Endothelial cell of umbilical vein (primary cell): ENCODE results near the gene KCNK1. TPM values are rescaled to one million over a fixed set of nuclear protein-coding genes. Genes with fewer than 3 reads are reported as not detected.

Experiments
- BruUV-seq: library from RNA; stranded (reverse); fragments of 400-500 nt; replicated peaks from 2 replicates; lab custom pipeline; 2021; lab: Mats Ljungman, UMichigan
- CTCF ChIA-PET: fragments of 300-600, 350-600 bp; sonication (Branson Sonifier 250); formaldehyde crosslinking; loops from one replicate; lab custom pipeline; 2021; ENCODE audit warnings: antibody characterized with exemption, inconsistent platforms; lab: Charles Lee
- POLR2A ChIA-PET: fragments of 300-600, 350-600 bp; sonication (Branson Sonifier 250); formaldehyde crosslinking; loops from one replicate; lab custom pipeline; 2021; ENCODE audit warnings: antibody characterized with exemption, inconsistent platforms; lab: Charles Lee
- DNase-seq: peaks from one replicate; pipeline ENCODE4 v3.0.0-alpha.2; 2011; ENCODE audit warnings: low read depth, low spot score
- FAIRE-seq: peaks from 2 replicates; lab custom pipeline; 2011; peaks lifted over from hg19 to GRCh38; lab: Jason Lieb, UNC
- H2AFZ ChIP-seq: 2 replicates; pipeline ENCODE4 v1.6.0; 2012; ENCODE audit warnings: low read depth, low read length, control low read depth, inconsistent platforms
- H3K27ac ChIP-seq: 2 replicates; pipeline ENCODE4 v1.5.1; 2011; ENCODE audit warnings: low read depth, mild to moderate bottlenecking, control low read depth, low read length, moderate library complexity; ENCODE audit not compliant: insufficient read depth
- H3K27me3 ChIP-seq, 2 experiments: 2 replicates each; pipeline versions ENCODE4 v1.6.0 to v1.6.1; 2011; ENCODE audit warnings: low read length in 2 of 2, mixed read lengths in 1 of 2; ENCODE audit not compliant: control insufficient read depth in 2 of 2, insufficient read depth in 2 of 2
- H3K36me3 ChIP-seq, 2 experiments: 2 replicates in 1 of 2; 3 replicates in 1 of 2; pipeline ENCODE4 v1.5.1; 2011; ENCODE audit warnings: low read length in 2 of 2, mild to moderate bottlenecking in 1 of 2, moderate library complexity in 1 of 2; ENCODE audit not compliant: control insufficient read depth in 2 of 2, insufficient read depth in 2 of 2; ENCODE audit errors: extremely low read depth in 1 of 2
- H3K4me1 ChIP-seq: 3 replicates; pipeline ENCODE4 v1.5.1; 2011; ENCODE audit warnings: mild to moderate bottlenecking, low read length; ENCODE audit not compliant: control insufficient read depth, insufficient read depth; ENCODE audit errors: extremely low read depth
- H3K4me2 ChIP-seq: 2 replicates; pipeline ENCODE4 v1.6.1; 2011; ENCODE audit warnings: low read length, control low read depth, mixed read lengths; ENCODE audit not compliant: insufficient read depth
- H3K4me3 ChIP-seq, 3 experiments: fragments of 200-600 bp in 1 of 3; sonication (generic), shearing (Covaris generic) in 1 of 3; replicated peaks in 1 of 3; 2 replicates each; pipeline ENCODE4 v1.5.1; 2011 to 2016; ENCODE audit warnings: control low read depth in 3 of 3, low read length in 3 of 3, mild to moderate bottlenecking in 2 of 3, inconsistent platforms in 1 of 3, low read depth in 1 of 3, moderate library complexity in 1 of 3; ENCODE audit not compliant: insufficient read depth in 1 of 3
- H3K79me2 ChIP-seq: 2 replicates; pipeline ENCODE4 v1.6.0; 2012; ENCODE audit warnings: low read length, inconsistent platforms; ENCODE audit not compliant: control insufficient read depth, insufficient read depth
- H3K9ac ChIP-seq: replicated peaks from 2 replicates; pipeline ENCODE3; 2011; ENCODE audit warnings: low read length, control low read depth; ENCODE audit not compliant: insufficient read depth; ENCODE audit errors: extremely low read depth
- H3K9me1 ChIP-seq: replicated peaks from 3 replicates; pipeline ENCODE4 v1.6.0; 2011; ENCODE audit warnings: mild to moderate bottlenecking, low read length; ENCODE audit not compliant: control insufficient read depth, insufficient read depth; ENCODE audit errors: extremely low read depth
- H3K9me3 ChIP-seq: replicated peaks from 2 replicates; pipeline ENCODE4 v1.5.1; 2012; ENCODE audit warnings: low read length, inconsistent platforms; ENCODE audit not compliant: control insufficient read depth, insufficient read depth
- H4K20me1 ChIP-seq: replicated peaks from 2 replicates; pipeline ENCODE3; 2011; ENCODE audit warnings: mild to moderate bottlenecking, low read length; ENCODE audit not compliant: control insufficient read depth, insufficient read depth; ENCODE audit errors: extremely low read depth
- EZH2 ChIP-seq: IDR thresholded peaks from 2 replicates; pipeline ENCODE4 v1.6.1; 2012; ENCODE audit warnings: borderline replicate concordance, low read depth, mild to moderate bottlenecking, moderate library complexity, low read length, inconsistent platforms; ENCODE audit not compliant: severe bottlenecking
- FOS ChIP-seq: IDR thresholded peaks from 2 replicates; pipeline ENCODE4 v1.6.1; 2011; ENCODE audit warnings: mild to moderate bottlenecking, low read length, moderate library complexity, borderline replicate concordance; ENCODE audit not compliant: insufficient read depth
- GATA2 ChIP-seq: IDR thresholded peaks from 2 replicates; pipeline ENCODE4 v1.7.0; 2011; ENCODE audit warnings: low read depth, mild to moderate bottlenecking, moderate library complexity, mixed read lengths, low read length; ENCODE audit not compliant: insufficient read length, insufficient read depth
- JUN ChIP-seq: IDR thresholded peaks from 2 replicates; pipeline ENCODE4 v1.6.1; 2011; ENCODE audit warnings: borderline replicate concordance, low read depth; ENCODE audit not compliant: insufficient read length, insufficient read depth
- MYC ChIP-seq: IDR thresholded peaks from one replicate; pipeline ENCODE4 v1.6.1; 2011; ENCODE audit warnings: mild to moderate bottlenecking, low read depth, low read length
- POLR2A ChIP-seq: IDR thresholded peaks from 2 replicates; pipeline ENCODE4 v1.6.1; 2012; ENCODE audit warnings: low read depth, mild to moderate bottlenecking, control low read depth, low read length
- POLR2AphosphoS5 ChIP-seq: IDR thresholded peaks from 2 replicates; pipeline ENCODE4 v1.6.1; 2012; ENCODE audit warnings: low read depth, mild to moderate bottlenecking, control low read depth, low read length, moderate library complexity; ENCODE audit not compliant: insufficient read depth
- dilution Hi-C: fragments of 300-500 bp; cut with MboI; formaldehyde crosslinking; loops from one replicate; pipeline ENCODE4 v1.15.0; 2019; ENCODE audit warnings: low sequenced_read_pairs; ENCODE audit not compliant: extremely low pct_ligation_motif_present
- intact Hi-C: fragments of 100-400 bp; cut with micrococcal nuclease; formaldehyde crosslinking; loops from one replicate; pipeline ENCODE4 v1.10.0; 2022
- polyA plus RNA-seq, 4 experiments: library from polyadenylated mRNA; depleted of rRNA in 3 of 4; stranded (reverse) in 3 of 4; unstranded in 1 of 4; fragments of >200 nt; gene quantifications; 2 replicates each; pipeline versions ENCODE4 v1.2.1 to v1.2.3, GENCODE V29; 2011 to 2012; ENCODE audit warnings: missing spikeins in 1 of 4
- total RNA-seq: library from RNA; stranded (reverse); gene quantifications from 2 replicates; pipeline ENCODE4 v1.2.3, GENCODE V29; 2021
- TF ChIP-seq, protein P1 (sequence below), 2 donors: IDR thresholded peaks; 1 replicate in 1 of 2; 2 replicates in 1 of 2; pipeline ENCODE4 v1.5.1; 2011; ENCODE audit warnings: low read length in 2 of 2, mild to moderate bottlenecking in 2 of 2, moderate library complexity in 2 of 2, control low read depth in 1 of 2, inconsistent platforms in 1 of 2, low read depth in 1 of 2; ENCODE audit not compliant: insufficient read depth in 1 of 2; ENCODE audit errors: extremely low read depth in 1 of 2
- TF ChIP-seq, protein P2 (sequence below): IDR thresholded peaks from 2 replicates; pipeline ENCODE4 v1.6.1; 2011; ENCODE audit not compliant: insufficient read depth, insufficient read length

Gene KCNK1
- total and polyA plus RNA-seq, 2 donors (not counting 3 experiments of a cell fraction or from before 2014, with no cell fraction given): 0.83 to 2.8 TPM

DNA sequence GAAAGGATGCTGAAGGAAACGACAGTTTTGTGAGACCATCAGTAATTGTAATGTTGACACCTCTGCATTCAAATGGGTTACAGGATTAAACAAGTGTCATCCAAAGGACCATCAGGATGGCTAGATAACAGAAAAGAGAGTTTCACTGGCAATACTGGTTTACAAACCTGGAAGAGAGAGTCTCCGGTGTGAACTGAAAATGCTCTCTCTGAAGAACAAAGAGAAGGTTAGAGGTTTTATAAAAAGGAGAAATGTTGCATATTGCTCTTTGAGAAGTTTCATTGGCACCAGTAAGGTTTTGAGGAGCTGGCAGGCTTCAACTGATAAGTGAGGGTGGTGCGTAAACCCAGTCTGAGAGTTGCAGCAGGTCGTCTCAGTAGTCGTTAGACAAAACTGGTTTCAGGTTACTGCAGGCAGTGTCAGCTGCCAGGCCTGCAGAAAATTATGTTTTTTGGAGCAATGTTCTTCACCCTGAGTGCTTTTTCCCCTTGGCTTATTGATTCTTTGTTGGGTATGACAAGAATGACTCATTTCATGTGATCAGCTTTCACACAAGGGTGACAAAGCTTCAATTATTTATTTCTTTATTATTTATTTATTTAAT lies 42.2 kb downstream of the KCNK1 start:
- Histone ChIP-seq H3K4me3 (no peak overlapping the region), H3K27ac (no peak overlapping the region), H3K9me1 (no peaks in the 10 kb centered on the region), H3K27me3 (no peaks in the 10 kb centered on the region), H3K4me2 (no peak overlapping the region), H2AFZ (no peak overlapping the region), H3K36me3 (no peaks in the 10 kb centered on the region), H3K4me1 (no peaks in the 10 kb centered on the region), H4K20me1 (no peaks in the 10 kb centered on the region), H3K9ac (no peak overlapping the region), H3K9me3 (no peaks in the 10 kb centered on the region), H3K79me2 (no peaks in the 10 kb centered on the region)
- intact Hi-C loops: no loop called here
- POLR2A ChIA-PET: no interaction called here
- dilution Hi-C loops: no loop called here
- TF ChIP-seq EZH2: no peak
- TF ChIP-seq JUN: no peak
- TF ChIP-seq, protein P1, sequence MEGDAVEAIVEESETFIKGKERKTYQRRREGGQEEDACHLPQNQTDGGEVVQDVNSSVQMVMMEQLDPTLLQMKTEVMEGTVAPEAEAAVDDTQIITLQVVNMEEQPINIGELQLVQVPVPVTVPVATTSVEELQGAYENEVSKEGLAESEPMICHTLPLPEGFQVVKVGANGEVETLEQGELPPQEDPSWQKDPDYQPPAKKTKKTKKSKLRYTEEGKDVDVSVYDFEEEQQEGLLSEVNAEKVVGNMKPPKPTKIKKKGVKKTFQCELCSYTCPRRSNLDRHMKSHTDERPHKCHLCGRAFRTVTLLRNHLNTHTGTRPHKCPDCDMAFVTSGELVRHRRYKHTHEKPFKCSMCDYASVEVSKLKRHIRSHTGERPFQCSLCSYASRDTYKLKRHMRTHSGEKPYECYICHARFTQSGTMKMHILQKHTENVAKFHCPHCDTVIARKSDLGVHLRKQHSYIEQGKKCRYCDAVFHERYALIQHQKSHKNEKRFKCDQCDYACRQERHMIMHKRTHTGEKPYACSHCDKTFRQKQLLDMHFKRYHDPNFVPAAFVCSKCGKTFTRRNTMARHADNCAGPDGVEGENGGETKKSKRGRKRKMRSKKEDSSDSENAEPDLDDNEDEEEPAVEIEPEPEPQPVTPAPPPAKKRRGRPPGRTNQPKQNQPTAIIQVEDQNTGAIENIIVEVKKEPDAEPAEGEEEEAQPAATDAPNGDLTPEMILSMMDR (IDR thresholded peaks at IDR 0.05; ENCODE audit: extremely low read depth in 1 of 2, insufficient read depth in 1 of 2, low read depth in 1 of 2, low read length in 2 of 2): no peak
- TF ChIP-seq POLR2AphosphoS5: no peak
- no peak for TF ChIP-seq FOS
- TF ChIP-seq GATA2: no peak
- no peak for TF ChIP-seq MYC
- TF ChIP-seq, protein P2, sequence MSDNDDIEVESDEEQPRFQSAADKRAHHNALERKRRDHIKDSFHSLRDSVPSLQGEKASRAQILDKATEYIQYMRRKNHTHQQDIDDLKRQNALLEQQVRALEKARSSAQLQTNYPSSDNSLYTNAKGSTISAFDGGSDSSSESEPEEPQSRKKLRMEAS: no peak
- TF ChIP-seq POLR2A: no peak
- no peak for FAIRE-seq
- no peak for DNase-seq
- CTCF ChIA-PET: no interaction called here
- BruUV-seq: no TSS peak
